ENCODE results near the gene BTBD10. TPM values are rescaled to one million over a fixed set of nuclear protein-coding genes. Genes with fewer than 3 reads are reported as not detected.
A peak's percentile ranks its signal among the peaks of the same experiment; 100 is the strongest.
"Not testable (repeated sequence)": the region's sequence is repeated elsewhere in the genome, so short reads cannot be mapped to it uniquely, and the experiment has no call there.

BTBD10 gene
- total RNA-seq, 2 donors from 2014 or later: 16.8 to 25.0 TPM

- no peak overlapping the region for H3K27ac Mint-ChIP-seq
- H3K9me3 Mint-ChIP-seq: peaks cover 4% of the 10 kb centered on the region
- H3K4me1 Mint-ChIP-seq: peaks cover 13% of the 10 kb centered on the region
- ATAC-seq (replicated peaks): no peak
- no peaks in the 10 kb centered on the region for H3K27me3 Mint-ChIP-seq
- no peak overlapping the region for H3K4me3 Mint-ChIP-seq
- peaks cover 9% of the 10 kb centered on the region for H3K36me3 Mint-ChIP-seq (ENCODE audit: low read depth)
These were observed 35.6 kb downstream of the BTBD10 start for GRCh38 chr11:13427440-13427839.

DNA sequence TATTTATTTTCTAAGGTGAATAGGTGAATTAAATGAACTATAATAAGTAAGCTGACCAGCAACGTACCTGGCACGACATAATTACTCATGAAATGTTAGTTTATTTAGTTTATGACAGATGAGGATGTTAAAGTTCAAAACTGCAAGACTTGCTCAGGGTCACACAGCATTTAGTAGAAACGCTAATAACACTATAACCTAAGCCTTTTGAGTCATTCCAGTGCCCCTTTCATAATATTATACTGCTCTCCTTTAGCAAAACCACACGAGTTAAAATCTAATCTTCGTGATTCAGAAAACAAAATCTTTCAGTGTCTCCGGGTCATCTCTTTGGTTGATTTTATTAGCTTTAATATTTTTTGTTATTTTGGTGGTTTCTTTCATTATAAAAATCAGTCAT, 39.6 kb downstream of the BTBD10 start:
- no peaks in the 10 kb centered on the region for H3K27me3 Mint-ChIP-seq
- H3K4me3 Mint-ChIP-seq: no peak overlapping the region
- H3K36me3 Mint-ChIP-seq (ENCODE audit: low read depth): peaks cover 33% of the 10 kb centered on the region
- no peaks in the 10 kb centered on the region for H3K9me3 Mint-ChIP-seq
- H3K27ac Mint-ChIP-seq: no peak overlapping the region
- no peak for ATAC-seq (replicated peaks)
- H3K4me1 Mint-ChIP-seq: peaks cover 8% of the 10 kb centered on the region

- H3K4me3 Mint-ChIP-seq: no peak overlapping the region
- no peaks in the 10 kb centered on the region for H3K27me3 Mint-ChIP-seq
- H3K27ac Mint-ChIP-seq: no peak overlapping the region
- no peak for ATAC-seq (replicated peaks)
- H3K4me1 Mint-ChIP-seq: peaks cover 8% of the 10 kb centered on the region
- no peaks in the 10 kb centered on the region for H3K9me3 Mint-ChIP-seq
- H3K36me3 Mint-ChIP-seq (ENCODE audit: low read depth): peaks cover 51% of the 10 kb centered on the region
These were observed 41.5 kb downstream of the BTBD10 start for GRCh38 chr11:13421561-13421960.

- no peak overlapping the region for H3K4me3 Mint-ChIP-seq
- H3K27me3 Mint-ChIP-seq: no peaks in the 10 kb centered on the region
- ATAC-seq (replicated peaks): no peak
- no peak overlapping the region for H3K27ac Mint-ChIP-seq
- H3K4me1 Mint-ChIP-seq: no peaks in the 10 kb centered on the region
- H3K9me3 Mint-ChIP-seq: no peaks in the 10 kb centered on the region
- H3K36me3 Mint-ChIP-seq (ENCODE audit: low read depth): peaks cover 91% of the 10 kb centered on the region
These were observed 47.8 kb downstream of the BTBD10 start for GRCh38 chr11:13415201-13415600.

- no peaks in the 10 kb centered on the region for H3K4me1 Mint-ChIP-seq
- H3K9me3 Mint-ChIP-seq: no peaks in the 10 kb centered on the region
- no peak for ATAC-seq (replicated peaks)
- H3K27me3 Mint-ChIP-seq: no peaks in the 10 kb centered on the region
- H3K27ac Mint-ChIP-seq: no peak overlapping the region
- peaks cover 15% of the 10 kb centered on the region for H3K36me3 Mint-ChIP-seq (ENCODE audit: low read depth)
- no peak overlapping the region for H3K4me3 Mint-ChIP-seq
These were observed 57.8 kb downstream of the BTBD10 start for GRCh38 chr11:13405220-13405619.

DNA sequence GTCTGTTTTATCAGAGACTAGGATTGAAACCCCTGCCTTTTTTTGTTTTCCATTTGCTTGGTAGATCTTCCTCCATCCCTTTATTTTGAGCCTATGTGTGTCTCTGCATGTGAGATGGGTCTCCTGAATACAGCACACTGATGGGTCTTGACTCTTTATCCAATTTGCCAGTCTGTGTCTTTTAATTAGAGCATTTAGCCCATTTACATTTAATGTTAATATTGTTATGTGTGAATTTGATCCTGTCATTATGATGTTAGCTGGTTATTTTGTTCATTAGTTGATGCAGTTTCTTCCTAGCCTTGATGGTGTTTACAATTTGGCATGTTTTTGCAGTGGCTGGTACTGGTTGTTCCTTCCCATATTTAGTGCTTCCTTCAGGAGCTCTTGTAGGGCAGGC, 64.7 kb downstream of the BTBD10 start:
- H3K4me3 Mint-ChIP-seq; ATAC-seq (replicated peaks); H3K9me3 Mint-ChIP-seq; H3K27ac Mint-ChIP-seq; H3K27me3 Mint-ChIP-seq; H3K4me1 Mint-ChIP-seq: not testable (repeated sequence)
- peaks cover 20% of the 10 kb centered on the region for H3K36me3 Mint-ChIP-seq (ENCODE audit: low read depth)

GRCh38 chr11:13391217-13391616, 71.8 kb downstream of the BTBD10 start:
- H3K27ac Mint-ChIP-seq: no peak overlapping the region
- H3K9me3 Mint-ChIP-seq: no peaks in the 10 kb centered on the region
- H3K27me3 Mint-ChIP-seq: no peaks in the 10 kb centered on the region
- no peak for ATAC-seq (replicated peaks)
- H3K4me1 Mint-ChIP-seq: no peaks in the 10 kb centered on the region
- H3K36me3 Mint-ChIP-seq (ENCODE audit: low read depth): peaks cover 53% of the 10 kb centered on the region
- no peak overlapping the region for H3K4me3 Mint-ChIP-seq

DNA sequence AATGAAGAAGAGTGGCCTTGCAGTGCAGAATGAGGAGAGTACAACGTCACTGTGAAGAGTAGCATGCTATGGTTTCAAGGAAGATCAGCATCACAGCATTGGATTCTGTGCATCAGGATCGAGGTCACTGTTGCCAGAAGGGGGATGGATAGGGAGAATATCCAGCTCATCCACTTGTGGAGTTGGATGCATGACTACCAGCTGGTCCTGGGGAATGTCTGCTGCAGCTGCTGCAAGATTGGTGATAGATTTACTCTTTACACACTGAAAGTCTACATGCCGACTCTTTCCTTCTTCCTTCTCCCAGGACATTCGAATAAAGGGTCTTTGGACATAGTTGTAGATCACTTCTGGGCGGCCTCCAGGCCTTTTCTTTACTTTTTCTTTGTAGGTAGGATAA, 74.3 kb downstream of the BTBD10 start:
- H3K4me3 Mint-ChIP-seq: no peak overlapping the region
- peaks cover 67% of the 10 kb centered on the region for H3K36me3 Mint-ChIP-seq (ENCODE audit: low read depth)
- H3K27me3 Mint-ChIP-seq: no peaks in the 10 kb centered on the region
- ATAC-seq (replicated peaks): no peak
- no peak overlapping the region for H3K27ac Mint-ChIP-seq
- H3K4me1 Mint-ChIP-seq: no peaks in the 10 kb centered on the region
- H3K9me3 Mint-ChIP-seq: no peaks in the 10 kb centered on the region

DNA sequence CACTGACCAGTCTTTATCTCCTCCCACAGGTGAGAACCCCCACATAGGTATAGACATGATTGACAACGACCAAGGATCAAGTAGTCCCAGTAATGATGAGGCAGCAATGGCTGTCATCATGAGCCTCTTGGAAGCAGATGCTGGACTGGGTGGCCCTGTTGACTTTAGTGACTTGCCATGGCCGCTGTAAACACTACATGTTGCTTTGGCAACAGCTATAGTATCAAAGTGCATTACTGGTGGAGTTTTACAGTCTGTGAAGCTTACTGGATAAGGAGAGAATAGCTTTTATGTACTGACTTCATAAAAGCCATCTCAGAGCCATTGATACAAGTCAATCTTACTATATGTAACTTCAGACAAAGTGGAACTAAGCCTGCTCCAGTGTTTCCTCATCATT, 76.5 kb downstream of the BTBD10 start:
- no peaks in the 10 kb centered on the region for H3K4me1 Mint-ChIP-seq
- H3K9me3 Mint-ChIP-seq: no peaks in the 10 kb centered on the region
- H3K36me3 Mint-ChIP-seq (ENCODE audit: low read depth): peaks cover 67% of the 10 kb centered on the region
- H3K4me3 Mint-ChIP-seq: no peak overlapping the region
- H3K27ac Mint-ChIP-seq: no peak overlapping the region
- H3K27me3 Mint-ChIP-seq: no peaks in the 10 kb centered on the region
- ATAC-seq (replicated peaks): no peak

DNA sequence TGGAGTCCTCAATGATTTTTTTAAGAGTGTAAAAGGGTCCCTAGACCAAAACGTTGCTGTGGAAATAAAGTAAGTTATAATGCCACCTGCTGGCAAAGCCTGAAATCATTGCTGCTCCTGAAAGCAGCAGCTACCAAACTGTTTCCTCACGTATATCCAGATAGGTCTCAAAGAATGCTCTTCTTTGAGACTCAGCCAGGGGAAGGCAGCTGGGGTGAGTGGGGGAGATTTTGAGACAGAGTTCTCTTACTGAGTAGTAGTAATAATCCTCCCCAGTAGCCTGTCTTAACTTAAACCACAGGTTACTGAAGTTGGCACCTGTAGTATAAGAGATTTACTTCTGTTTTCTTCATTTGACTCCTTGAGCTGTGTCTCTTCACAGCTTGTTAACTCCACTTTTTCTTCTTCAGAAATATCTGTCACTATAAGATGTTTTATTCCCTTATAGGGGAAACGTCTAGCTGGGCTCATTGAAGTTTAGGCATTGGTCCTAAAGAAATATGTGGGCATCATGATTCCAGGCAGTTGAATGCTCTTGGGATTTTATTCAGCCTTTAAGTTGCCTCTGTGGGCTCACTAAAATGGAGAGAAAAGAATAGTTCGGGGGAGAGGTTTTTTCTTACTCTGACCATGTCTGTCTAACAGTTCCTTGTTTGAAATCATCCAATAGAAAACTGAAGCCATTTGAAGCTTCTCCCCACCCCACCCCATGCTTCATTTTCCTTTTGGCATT, 77.9 kb downstream of the BTBD10 start:
- H3K9me3 Mint-ChIP-seq: no peaks in the 10 kb centered on the region
- peak; percentile 12 for ATAC-seq (replicated peaks)
- peaks cover 53% of the 10 kb centered on the region for H3K36me3 Mint-ChIP-seq (ENCODE audit: low read depth)

GRCh38 chr11:13382751-13383150, 80.3 kb downstream of the BTBD10 start:
- Mint-ChIP-seq H3K4me1 (no peaks in the 10 kb centered on the region), H3K27me3 (no peaks in the 10 kb centered on the region), H3K27ac (peak overlapping the region; percentile 53), H3K36me3 (ENCODE audit: low read depth) (peaks cover 30% of the 10 kb centered on the region), H3K4me3 (no peak overlapping the region), H3K9me3 (no peaks in the 10 kb centered on the region)
- no peak for ATAC-seq (replicated peaks)

More for the DNA sequence above, 77.9 kb downstream of the BTBD10 start:
- no peaks in the 10 kb centered on the region for H3K4me1 Mint-ChIP-seq
- H3K4me3 Mint-ChIP-seq: no peak overlapping the region
- no peaks in the 10 kb centered on the region for H3K27me3 Mint-ChIP-seq
- H3K27ac Mint-ChIP-seq: no peak overlapping the region

DNA sequence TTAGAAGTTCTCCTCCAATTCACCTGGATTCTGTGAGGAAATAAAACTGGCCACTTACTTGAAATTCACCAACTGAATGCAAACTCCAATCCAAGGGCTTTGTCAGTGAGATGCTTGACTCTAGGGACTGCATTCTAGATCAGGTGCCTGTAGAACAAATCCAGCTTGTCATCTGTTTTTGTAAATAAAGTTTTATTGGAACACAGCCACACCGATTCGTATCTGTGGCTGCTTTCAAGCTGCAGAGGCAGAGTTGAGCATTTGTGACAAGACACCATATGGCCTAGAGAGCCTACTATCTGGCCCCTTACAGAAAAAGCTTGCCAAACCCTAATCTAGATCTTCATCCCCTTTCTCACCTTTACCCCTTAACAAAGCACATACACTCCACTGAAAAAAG, 82.3 kb downstream of the BTBD10 start:
- no peaks in the 10 kb centered on the region for H3K9me3 Mint-ChIP-seq
- peak overlapping the region; percentile 42 for H3K27ac Mint-ChIP-seq
- no peaks in the 10 kb centered on the region for H3K27me3 Mint-ChIP-seq
- no peak overlapping the region for H3K4me3 Mint-ChIP-seq
- ATAC-seq (replicated peaks): no peak
- peaks cover 8% of the 10 kb centered on the region for H3K4me1 Mint-ChIP-seq
- peaks cover 10% of the 10 kb centered on the region for H3K36me3 Mint-ChIP-seq (ENCODE audit: low read depth)

DNA sequence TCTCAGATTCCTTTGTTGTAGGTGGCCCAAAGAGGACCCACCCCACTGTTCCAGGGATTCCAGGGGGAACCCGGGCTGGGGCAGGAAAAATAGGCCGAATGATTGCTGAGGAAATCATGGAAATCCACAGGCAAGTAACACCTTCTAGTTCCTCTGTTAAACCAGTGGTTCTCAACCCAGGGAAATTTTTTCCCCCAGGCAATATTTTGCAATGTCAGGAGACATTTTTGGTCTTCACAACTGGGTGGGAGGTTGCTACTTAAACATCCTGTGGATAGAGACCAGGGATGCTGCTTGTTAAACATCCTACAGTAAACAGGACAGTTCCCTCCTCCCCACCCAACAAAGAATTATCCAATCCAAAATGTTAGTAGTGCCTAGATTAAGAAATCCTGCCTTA, 84.7 kb downstream of the BTBD10 start:
- Mint-ChIP-seq H3K4me1 (peaks cover 8% of the 10 kb centered on the region), H3K27me3 (no peaks in the 10 kb centered on the region), H3K9me3 (no peaks in the 10 kb centered on the region), H3K36me3 (ENCODE audit: low read depth) (no peaks in the 10 kb centered on the region), H3K27ac (peak overlapping the region; percentile 69), H3K4me3 (no peak overlapping the region)
- ATAC-seq (replicated peaks): no peak

DNA sequence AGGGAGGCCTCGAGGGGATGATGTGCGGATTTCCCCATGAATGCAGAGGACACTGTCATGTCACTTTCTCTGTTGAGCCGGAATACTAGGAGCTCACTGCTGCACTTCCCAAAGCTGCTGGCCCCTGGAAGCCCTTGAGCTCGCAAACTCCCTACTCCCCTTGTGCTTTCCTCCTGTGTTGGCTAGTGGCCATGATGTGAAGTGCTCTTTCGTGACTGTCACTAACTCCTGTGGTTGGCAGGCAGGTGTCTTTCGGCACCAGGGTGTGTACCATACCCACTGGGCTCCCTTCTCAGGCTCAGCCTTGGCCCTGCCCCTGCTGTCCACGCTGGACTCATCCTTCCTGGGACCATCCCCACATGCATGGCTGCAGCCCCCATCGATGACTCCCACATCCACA, 86.2 kb downstream of the BTBD10 start:
- Mint-ChIP-seq H3K27me3 (no peaks in the 10 kb centered on the region), H3K9me3 (no peaks in the 10 kb centered on the region), H3K4me1 (peaks cover 8% of the 10 kb centered on the region), H3K4me3 (no peak overlapping the region), H3K36me3 (ENCODE audit: low read depth) (no peaks in the 10 kb centered on the region), H3K27ac (peak overlapping the region; percentile 82)
- no peak for ATAC-seq (replicated peaks)

- Mint-ChIP-seq H3K4me1 (peaks cover 8% of the 10 kb centered on the region), H3K27me3 (no peaks in the 10 kb centered on the region), H3K9me3 (no peaks in the 10 kb centered on the region), H3K36me3 (ENCODE audit: low read depth) (no peaks in the 10 kb centered on the region), H3K27ac (peak overlapping the region; percentile 82), H3K4me3 (no peak overlapping the region)
- no peak for ATAC-seq (replicated peaks)
These were observed 86.6 kb downstream of the BTBD10 start for GRCh38 chr11:13376402-13376801.

- peaks cover 8% of the 10 kb centered on the region for H3K4me1 Mint-ChIP-seq
- no peak overlapping the region for H3K4me3 Mint-ChIP-seq
- H3K36me3 Mint-ChIP-seq (ENCODE audit: low read depth): no peaks in the 10 kb centered on the region
- no peak for ATAC-seq (replicated peaks)
- no peaks in the 10 kb centered on the region for H3K9me3 Mint-ChIP-seq
- H3K27ac Mint-ChIP-seq: no peak overlapping the region
- H3K27me3 Mint-ChIP-seq: no peaks in the 10 kb centered on the region
These were observed 87.2 kb downstream of the BTBD10 start for GRCh38 chr11:13375798-13376197.

Data from activated T-helper 17 cell treated with anti-CD3 and anti-CD28 coated beads, Interleukin-2, amount 50 U/mL, for 72 hours (primary cell).